ENCODE measurements around the gene AQP5.
A peak's percentile ranks its signal among the peaks of the same experiment; 100 is the strongest.

Gene AQP5

DNA sequence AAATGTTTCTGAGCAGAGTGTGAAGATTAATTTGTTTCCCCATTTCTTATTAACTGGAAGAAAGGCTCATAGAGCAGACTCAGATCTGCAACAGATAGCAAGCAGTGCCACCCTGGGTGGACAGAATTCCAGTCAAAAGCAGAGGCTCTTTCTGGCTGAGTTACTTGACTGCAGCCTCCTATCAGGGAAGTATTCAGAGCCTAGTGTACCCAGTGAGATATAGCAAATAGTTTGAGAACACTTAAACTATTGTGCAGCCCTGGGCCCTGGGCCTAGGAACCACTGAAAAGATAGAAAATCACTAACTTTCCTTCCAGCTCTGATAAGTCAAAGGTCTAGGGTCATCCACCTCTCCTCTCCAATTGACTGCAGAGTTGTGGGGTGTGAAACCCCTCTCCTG lies 22.4 kb upstream of the AQP5 start:
- Histone ChIP-seq H3K4me3 (ENCODE audit: insufficient read depth in 1 of 2, low read depth in 1 of 2, low read length in 2 of 2) (no peak overlapping the region), H4K8ac (ENCODE audit: low read length) (no peak overlapping the region), H3K18ac (ENCODE audit: low read depth in 1 of 2, low read length in 2 of 2) (no peak overlapping the region), H3K4ac (ENCODE audit: low read depth in 1 of 2, low read length in 2 of 2) (no peak overlapping the region), H4K91ac (ENCODE audit: low read length) (no peak overlapping the region), H3K14ac (ENCODE audit: low read length in 2 of 2) (no peak overlapping the region), H3K36me3 (ENCODE audit: control insufficient read depth in 1 of 2, insufficient read depth in 2 of 2, low read depth in 1 of 2, low read length in 2 of 2) (no peaks in the 10 kb centered on the region), H3K23ac (ENCODE audit: low read length in 2 of 2) (no peak overlapping the region), H3K9ac (ENCODE audit: low read length) (no peak overlapping the region), H2AFZ (ENCODE audit: low read depth, low read length) (no peak overlapping the region), H3K4me1 (ENCODE audit: control insufficient read depth, insufficient read depth, low read depth, low read length) (no peaks in the 10 kb centered on the region), H2BK15ac (ENCODE audit: low read depth, poor library complexity, severe bottlenecking) (no peak overlapping the region), H2BK5ac (ENCODE audit: low read depth, low read length, poor library complexity, severe bottlenecking) (no peak overlapping the region), H3K27ac (ENCODE audit: low read length, poor library complexity, severe bottlenecking) (no peak overlapping the region), H3K4me2 (ENCODE audit: low read length, poor library complexity, severe bottlenecking) (no peak overlapping the region), H3K9me3 (ENCODE audit: control insufficient read depth, low read length) (no peaks in the 10 kb centered on the region), H3K27me3 (ENCODE audit: control insufficient read depth in 1 of 2, insufficient read depth in 1 of 2, low read length in 2 of 2) (no peaks in the 10 kb centered on the region), H2AK5ac (ENCODE audit: low read length, severe bottlenecking) (no peak overlapping the region), H2BK120ac (ENCODE audit: low read depth, low read length) (no peak overlapping the region), H2BK12ac (ENCODE audit: low read length in 2 of 2) (no peak overlapping the region), H3K79me1 (replicated peaks; ENCODE audit: low read length, poor library complexity, severe bottlenecking) (no peaks in the 10 kb centered on the region)
- no peak for DNase-seq

- no peaks in the 10 kb centered on the region for H3K4me1 ChIP-seq (ENCODE audit: control insufficient read depth, insufficient read depth, low read depth, low read length)
- DNase-seq = no peak
- H2AK5ac ChIP-seq (ENCODE audit: low read length, severe bottlenecking) = no peak overlapping the region
- H2BK12ac ChIP-seq (ENCODE audit: low read length in 2 of 2) = no peak overlapping the region
- H4K8ac ChIP-seq (ENCODE audit: low read length) = peak overlapping the region; percentile 31
- H3K4me2 ChIP-seq (ENCODE audit: low read length, poor library complexity, severe bottlenecking) = no peak overlapping the region
- no peak overlapping the region for H2BK5ac ChIP-seq (ENCODE audit: low read depth, low read length, poor library complexity, severe bottlenecking)
- no peak overlapping the region for H3K4me3 ChIP-seq (ENCODE audit: insufficient read depth in 1 of 2, low read depth in 1 of 2, low read length in 2 of 2)
- no peak overlapping the region for H4K91ac ChIP-seq (ENCODE audit: low read length)
- no peak overlapping the region for H2AFZ ChIP-seq (ENCODE audit: low read depth, low read length)
- H2BK15ac ChIP-seq (ENCODE audit: low read depth, poor library complexity, severe bottlenecking) = no peak overlapping the region
- H3K18ac ChIP-seq (ENCODE audit: low read depth in 1 of 2, low read length in 2 of 2) = no peak overlapping the region
- no peaks in the 10 kb centered on the region for H3K79me1 ChIP-seq (replicated peaks; ENCODE audit: low read length, poor library complexity, severe bottlenecking)
- no peak overlapping the region for H2BK120ac ChIP-seq (ENCODE audit: low read depth, low read length)
- 100% methylated on average over 1 of the region's 1 CpG for WGBS
- no peak overlapping the region for H3K9ac ChIP-seq (ENCODE audit: low read length)
- H3K23ac ChIP-seq (ENCODE audit: low read length in 2 of 2) = no peak overlapping the region
- H3K27ac ChIP-seq (ENCODE audit: low read length, poor library complexity, severe bottlenecking) = no peak overlapping the region
- H3K27me3 ChIP-seq (ENCODE audit: control insufficient read depth in 1 of 2, insufficient read depth in 1 of 2, low read length in 2 of 2) = no peaks in the 10 kb centered on the region
- no peaks in the 10 kb centered on the region for H3K9me3 ChIP-seq (ENCODE audit: control insufficient read depth, low read length)
- no peak overlapping the region for H3K4ac ChIP-seq (ENCODE audit: low read depth in 1 of 2, low read length in 2 of 2)
- H3K36me3 ChIP-seq (ENCODE audit: control insufficient read depth in 1 of 2, insufficient read depth in 2 of 2, low read depth in 1 of 2, low read length in 2 of 2) = no peaks in the 10 kb centered on the region
- no peak overlapping the region for H3K14ac ChIP-seq (ENCODE audit: low read length in 2 of 2)
Measured at GRCh38 chr12:49939707-49940106, 22.0 kb upstream of the AQP5 start.

- Histone ChIP-seq H3K18ac (ENCODE audit: low read depth in 1 of 2, low read length in 2 of 2) (no peak overlapping the region), H3K4me3 (ENCODE audit: insufficient read depth in 1 of 2, low read depth in 1 of 2, low read length in 2 of 2) (no peak overlapping the region), H3K4me2 (ENCODE audit: low read length, poor library complexity, severe bottlenecking) (no peak overlapping the region), H4K91ac (ENCODE audit: low read length) (no peak overlapping the region), H3K9me3 (ENCODE audit: control insufficient read depth, low read length) (no peaks in the 10 kb centered on the region), H3K4ac (ENCODE audit: low read depth in 1 of 2, low read length in 2 of 2) (no peak overlapping the region), H3K27me3 (ENCODE audit: control insufficient read depth in 1 of 2, insufficient read depth in 1 of 2, low read length in 2 of 2) (no peaks in the 10 kb centered on the region), H3K27ac (ENCODE audit: low read length, poor library complexity, severe bottlenecking) (no peak overlapping the region), H2AK5ac (ENCODE audit: low read length, severe bottlenecking) (no peak overlapping the region), H2BK120ac (ENCODE audit: low read depth, low read length) (no peak overlapping the region), H4K8ac (ENCODE audit: low read length) (no peak overlapping the region), H3K23ac (ENCODE audit: low read length in 2 of 2) (no peak overlapping the region), H3K14ac (ENCODE audit: low read length in 2 of 2) (no peak overlapping the region), H2AFZ (ENCODE audit: low read depth, low read length) (no peak overlapping the region), H2BK5ac (ENCODE audit: low read depth, low read length, poor library complexity, severe bottlenecking) (no peak overlapping the region), H3K79me1 (replicated peaks; ENCODE audit: low read length, poor library complexity, severe bottlenecking) (no peaks in the 10 kb centered on the region), H3K9ac (ENCODE audit: low read length) (no peak overlapping the region), H2BK15ac (ENCODE audit: low read depth, poor library complexity, severe bottlenecking) (no peak overlapping the region), H2BK12ac (ENCODE audit: low read length in 2 of 2) (no peak overlapping the region), H3K4me1 (ENCODE audit: control insufficient read depth, insufficient read depth, low read depth, low read length) (peaks cover 2% of the 10 kb centered on the region), H3K36me3 (ENCODE audit: control insufficient read depth in 1 of 2, insufficient read depth in 2 of 2, low read depth in 1 of 2, low read length in 2 of 2) (no peaks in the 10 kb centered on the region)
- WGBS = 89% methylated on average over 13 of the region's 13 CpGs
- no peak for DNase-seq
Measured at GRCh38 chr12:49941556-49942511, 19.8 kb upstream of the AQP5 start.

GRCh38 chr12:49942512-49942893 lies 19.2 kb upstream of the AQP5 start:
- Histone ChIP-seq H2BK12ac (ENCODE audit: low read length in 2 of 2) (no peak overlapping the region), H3K36me3 (ENCODE audit: control insufficient read depth in 1 of 2, insufficient read depth in 2 of 2, low read depth in 1 of 2, low read length in 2 of 2) (no peaks in the 10 kb centered on the region), H3K23ac (ENCODE audit: low read length in 2 of 2) (no peak overlapping the region), H3K27me3 (ENCODE audit: control insufficient read depth in 1 of 2, insufficient read depth in 1 of 2, low read length in 2 of 2) (no peaks in the 10 kb centered on the region), H2AFZ (ENCODE audit: low read depth, low read length) (no peak overlapping the region), H3K9ac (ENCODE audit: low read length) (no peak overlapping the region), H2BK120ac (ENCODE audit: low read depth, low read length) (no peak overlapping the region), H3K79me1 (replicated peaks; ENCODE audit: low read length, poor library complexity, severe bottlenecking) (no peaks in the 10 kb centered on the region), H3K27ac (ENCODE audit: low read length, poor library complexity, severe bottlenecking) (no peak overlapping the region), H3K14ac (ENCODE audit: low read length in 2 of 2) (no peak overlapping the region), H3K4me1 (ENCODE audit: control insufficient read depth, insufficient read depth, low read depth, low read length) (peaks cover 2% of the 10 kb centered on the region), H2BK5ac (ENCODE audit: low read depth, low read length, poor library complexity, severe bottlenecking) (no peak overlapping the region), H3K18ac (ENCODE audit: low read depth in 1 of 2, low read length in 2 of 2) (no peak overlapping the region), H2BK15ac (ENCODE audit: low read depth, poor library complexity, severe bottlenecking) (no peak overlapping the region), H4K91ac (ENCODE audit: low read length) (no peak overlapping the region), H2AK5ac (ENCODE audit: low read length, severe bottlenecking) (no peak overlapping the region), H4K8ac (ENCODE audit: low read length) (no peak overlapping the region), H3K4me2 (ENCODE audit: low read length, poor library complexity, severe bottlenecking) (no peak overlapping the region), H3K4me3 (ENCODE audit: insufficient read depth in 1 of 2, low read depth in 1 of 2, low read length in 2 of 2) (no peak overlapping the region), H3K4ac (ENCODE audit: low read depth in 1 of 2, low read length in 2 of 2) (no peak overlapping the region), H3K9me3 (ENCODE audit: control insufficient read depth, low read length) (no peaks in the 10 kb centered on the region)
- no peak for DNase-seq
- 93% methylated on average over 3 of the region's 3 CpGs for WGBS

Data from mesenchymal stem cell (in vitro differentiated cells and primary cell).